ENCODE data around the gene SPACA4.

Gene SPACA4

DNA sequence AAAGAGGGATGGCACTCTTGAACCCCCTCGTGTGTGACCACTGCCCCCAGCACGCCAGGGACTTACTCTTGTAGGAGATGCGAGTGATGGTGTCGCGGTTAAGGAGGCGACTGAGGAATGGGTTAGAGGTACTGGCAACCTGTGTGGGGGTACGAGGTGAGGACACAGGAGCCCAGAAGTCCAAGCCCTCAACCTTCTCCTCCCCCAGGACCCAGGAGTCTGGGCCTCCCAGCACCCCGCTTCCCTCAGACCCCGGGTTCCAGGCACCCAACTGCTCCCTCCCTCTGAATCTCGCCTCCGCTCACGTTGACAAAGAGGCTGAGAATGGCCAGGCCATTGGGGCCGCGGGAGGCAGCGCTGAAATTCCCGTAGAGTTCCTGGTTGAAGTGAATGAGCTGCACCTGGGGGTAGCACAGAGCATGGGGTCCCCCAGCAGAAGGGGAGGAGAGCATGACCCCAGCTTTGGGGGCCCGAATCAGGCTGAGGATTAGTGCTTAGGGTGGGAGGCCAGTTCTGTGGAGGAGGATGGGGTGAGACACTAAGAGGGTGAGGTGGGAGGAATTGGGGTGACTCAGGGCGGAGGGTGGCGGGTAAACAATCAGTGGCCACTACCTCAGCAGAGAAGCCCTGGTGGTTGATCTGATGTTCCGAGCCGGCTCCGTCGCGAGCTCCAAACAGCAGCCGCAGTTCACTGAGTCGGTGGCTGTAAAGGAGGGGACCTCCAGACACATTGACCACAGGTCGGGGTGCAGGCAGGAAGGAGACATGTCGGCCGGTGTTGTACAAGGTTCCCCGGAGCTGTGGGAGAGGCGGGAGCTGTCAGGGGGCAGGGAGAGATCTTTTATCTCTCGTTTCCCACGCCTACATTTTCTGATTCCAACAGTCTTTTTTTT lies 33.2 kb downstream of the SPACA4 start:
- H3K4me3 ChIP-seq (ENCODE audit: low read depth, low read length) = no peak overlapping the region
- no peak overlapping the region for H3K27ac ChIP-seq
- in situ Hi-C loops (cut with HindIII; ENCODE audit: low pct_ligation_motif_present, low sequenced_read_pairs) = no loop called here
- no peaks in the 10 kb centered on the region for H3K27me3 ChIP-seq (replicated peaks)
- no peak for DNase-seq
- TF ChIP-seq, protein P1, sequence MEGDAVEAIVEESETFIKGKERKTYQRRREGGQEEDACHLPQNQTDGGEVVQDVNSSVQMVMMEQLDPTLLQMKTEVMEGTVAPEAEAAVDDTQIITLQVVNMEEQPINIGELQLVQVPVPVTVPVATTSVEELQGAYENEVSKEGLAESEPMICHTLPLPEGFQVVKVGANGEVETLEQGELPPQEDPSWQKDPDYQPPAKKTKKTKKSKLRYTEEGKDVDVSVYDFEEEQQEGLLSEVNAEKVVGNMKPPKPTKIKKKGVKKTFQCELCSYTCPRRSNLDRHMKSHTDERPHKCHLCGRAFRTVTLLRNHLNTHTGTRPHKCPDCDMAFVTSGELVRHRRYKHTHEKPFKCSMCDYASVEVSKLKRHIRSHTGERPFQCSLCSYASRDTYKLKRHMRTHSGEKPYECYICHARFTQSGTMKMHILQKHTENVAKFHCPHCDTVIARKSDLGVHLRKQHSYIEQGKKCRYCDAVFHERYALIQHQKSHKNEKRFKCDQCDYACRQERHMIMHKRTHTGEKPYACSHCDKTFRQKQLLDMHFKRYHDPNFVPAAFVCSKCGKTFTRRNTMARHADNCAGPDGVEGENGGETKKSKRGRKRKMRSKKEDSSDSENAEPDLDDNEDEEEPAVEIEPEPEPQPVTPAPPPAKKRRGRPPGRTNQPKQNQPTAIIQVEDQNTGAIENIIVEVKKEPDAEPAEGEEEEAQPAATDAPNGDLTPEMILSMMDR (IDR thresholded peaks at IDR 0.05; ENCODE audit: low read depth, low read length, missing control alignments) = no peak
- no peaks in the 10 kb centered on the region for H3K36me3 ChIP-seq (replicated peaks)

DNA sequence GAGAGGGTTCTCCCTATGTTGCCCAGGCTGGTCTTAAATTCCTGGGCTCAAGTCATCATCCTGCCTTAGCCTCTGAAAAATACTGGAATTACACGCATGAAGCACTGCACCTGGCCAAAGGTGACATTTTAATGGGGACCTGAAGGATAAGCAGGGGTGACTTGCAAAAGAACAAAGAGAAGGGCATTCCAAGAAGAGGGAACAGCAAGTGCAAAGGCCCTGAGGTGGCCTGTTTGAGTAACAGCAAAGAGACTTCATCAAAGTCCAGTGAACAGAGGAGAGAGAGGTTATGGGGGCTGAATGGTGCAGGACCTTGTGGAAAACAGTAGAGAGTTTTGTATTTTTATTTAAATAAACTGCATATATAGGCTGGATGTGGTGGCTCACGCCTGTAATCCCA lies 35.3 kb downstream of the SPACA4 start:
- H3K27me3 ChIP-seq (replicated peaks) = no peaks in the 10 kb centered on the region
- no peak overlapping the region for H3K4me3 ChIP-seq (ENCODE audit: low read depth, low read length)
- H3K27ac ChIP-seq = no peak overlapping the region
- H3K36me3 ChIP-seq (replicated peaks) = no peaks in the 10 kb centered on the region
- in situ Hi-C loops (cut with HindIII; ENCODE audit: low pct_ligation_motif_present, low sequenced_read_pairs) = no loop called here
- TF ChIP-seq, protein P1 (IDR thresholded peaks at IDR 0.05; ENCODE audit: low read depth, low read length, missing control alignments) = no peak
- DNase-seq = no peak

- in situ Hi-C loops (cut with HindIII; ENCODE audit: low pct_ligation_motif_present, low sequenced_read_pairs) = no loop called here
- H3K36me3 ChIP-seq (replicated peaks) = no peaks in the 10 kb centered on the region
- no peak overlapping the region for H3K27ac ChIP-seq
- no peak overlapping the region for H3K4me3 ChIP-seq (ENCODE audit: low read depth, low read length)
- no peak for DNase-seq
- no peaks in the 10 kb centered on the region for H3K27me3 ChIP-seq (replicated peaks)
- TF ChIP-seq, protein P1 (IDR thresholded peaks at IDR 0.05; ENCODE audit: low read depth, low read length, missing control alignments) = no peak
Measured at GRCh38 chr19:48642862-48643261, 36.3 kb downstream of the SPACA4 start.

DNA sequence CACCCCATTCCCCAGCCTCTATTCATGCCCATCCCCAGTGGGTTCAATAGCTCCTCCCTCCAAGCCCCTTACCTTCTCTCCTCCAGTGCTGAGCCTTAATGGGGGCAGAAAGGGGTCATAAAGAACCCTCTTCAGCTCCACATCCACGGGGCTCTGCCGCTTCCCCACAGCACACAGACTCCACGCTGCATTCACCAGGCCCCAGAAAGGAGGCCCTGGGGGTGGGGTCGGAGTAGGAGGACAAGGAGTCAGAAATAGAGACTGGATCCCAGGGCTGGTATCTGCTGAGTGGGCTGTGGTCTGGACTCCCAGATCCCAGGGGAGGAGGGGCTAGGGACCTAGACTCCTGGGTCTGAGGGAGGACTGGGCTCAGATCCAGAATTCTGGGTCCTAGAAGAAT lies 37.8 kb downstream of the SPACA4 start:
- H3K36me3 ChIP-seq (replicated peaks) = no peaks in the 10 kb centered on the region
- no peak overlapping the region for H3K27ac ChIP-seq
- TF ChIP-seq, protein P1 (IDR thresholded peaks at IDR 0.05; ENCODE audit: low read depth, low read length, missing control alignments) = no peak
- H3K27me3 ChIP-seq (replicated peaks) = no peaks in the 10 kb centered on the region
- no peak overlapping the region for H3K4me3 ChIP-seq (ENCODE audit: low read depth, low read length)
- no peak for DNase-seq
- in situ Hi-C loops (cut with HindIII; ENCODE audit: low pct_ligation_motif_present, low sequenced_read_pairs) = no loop called here

DNA sequence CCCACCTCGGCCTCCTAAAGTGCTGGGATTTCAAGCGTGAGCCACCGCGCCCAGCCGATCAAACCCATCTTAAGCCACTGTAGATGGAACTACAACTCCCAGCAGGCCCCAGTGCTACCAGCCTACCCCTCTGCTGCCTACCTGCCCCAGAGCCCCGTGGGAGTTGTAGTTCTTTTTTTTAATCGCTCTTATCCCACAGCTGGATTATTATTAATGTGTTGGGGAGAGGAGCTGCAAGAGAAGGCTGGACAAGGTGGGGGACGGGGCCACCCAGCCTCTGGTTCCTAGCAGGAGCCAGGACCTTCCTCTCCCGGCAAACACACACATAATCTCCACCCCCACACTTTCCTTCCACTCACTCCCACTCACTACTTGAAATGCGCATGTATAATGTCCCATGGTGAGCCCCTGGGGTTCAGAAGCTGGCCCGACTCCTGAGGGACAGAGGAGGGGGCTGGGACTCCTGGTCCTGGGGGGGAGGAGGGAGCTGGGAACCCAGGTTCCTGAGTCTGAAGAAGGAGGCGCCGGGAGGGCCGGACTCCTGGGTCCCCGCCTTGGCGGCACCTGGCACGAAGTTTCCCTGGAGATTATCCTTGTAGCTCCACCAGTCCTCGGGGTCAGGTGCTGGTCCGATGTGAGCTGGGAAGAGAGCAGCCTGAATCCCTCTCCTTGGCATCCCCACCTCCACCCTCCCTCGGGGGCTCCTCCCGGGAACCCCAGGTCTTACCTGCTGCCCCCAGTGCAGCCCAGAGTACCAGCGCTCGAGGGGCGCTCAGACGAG lies 38.5 kb downstream of the SPACA4 start:
- in situ Hi-C loops (cut with HindIII; ENCODE audit: low pct_ligation_motif_present, low sequenced_read_pairs) = no loop called here

More for the DNA sequence above, 38.5 kb downstream of the SPACA4 start:
- Histone ChIP-seq H3K36me3 (replicated peaks) (no peaks in the 10 kb centered on the region), H3K27ac (no peak overlapping the region), H3K27me3 (replicated peaks) (no peaks in the 10 kb centered on the region), H3K4me3 (ENCODE audit: low read depth, low read length) (peak overlapping the region; percentile 30)
- peak; percentile 69 for DNase-seq
- TF ChIP-seq, protein P1 (IDR thresholded peaks at IDR 0.05; ENCODE audit: low read depth, low read length, missing control alignments) = no peak
